BE2C (cell line): ENCODE measurements around the gene HECTD4.

Source experiments
- DNase-seq: peaks from one replicate; pipeline ENCODE4 v3.0.0-alpha.2; 2020
- H3K27me3 ChIP-seq: fragments of 250-450 bp; sonication (Bioruptor Pico); 2 replicates; pipeline ENCODE4 v1.5.1; 2020; ENCODE audit warnings: mild to moderate bottlenecking
- H3K36me3 ChIP-seq: fragments of 250-450 bp; sonication (Bioruptor Pico); 2 replicates; pipeline ENCODE4 v1.5.1; 2020; ENCODE audit warnings: mild to moderate bottlenecking
- H3K4me1 ChIP-seq: fragments of 250-450 bp; sonication (Bioruptor Pico); 2 replicates; pipeline ENCODE4 v1.5.1; 2020
- H3K4me3 ChIP-seq: 2 replicates; pipeline ENCODE4 v1.5.1; 2011; ENCODE audit warnings: low read depth, low read length
- H3K9me3 ChIP-seq: fragments of 250-450 bp; sonication (Bioruptor Pico); 2 replicates; pipeline ENCODE4 v1.5.1; 2020
- TF ChIP-seq, protein P1 (sequence below): IDR thresholded peaks from 2 replicates; pipeline ENCODE4 v1.5.1; 2012; ENCODE audit warnings: mild to moderate bottlenecking, low read depth, low read length

HECTD4 gene

DNA sequence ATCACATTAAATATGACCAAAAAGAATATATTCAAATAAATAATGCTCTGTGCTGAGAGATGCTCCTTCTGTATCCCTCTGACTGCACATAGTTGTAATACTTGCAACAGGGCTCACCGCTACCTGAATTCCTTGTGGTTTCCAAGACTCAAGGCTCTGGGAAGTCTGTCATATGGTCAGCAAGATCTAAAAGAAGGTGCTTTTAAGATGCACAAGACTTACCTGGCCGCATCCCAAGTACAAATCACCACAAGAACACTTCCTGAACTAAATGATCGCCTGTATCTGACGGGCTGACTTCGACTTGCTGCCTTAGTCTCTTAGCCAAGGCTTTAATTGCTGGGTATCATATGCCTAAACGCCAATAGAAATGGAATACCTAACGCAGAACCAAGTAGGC, 67.2 kb downstream of the HECTD4 start:
- TF ChIP-seq, protein P1, sequence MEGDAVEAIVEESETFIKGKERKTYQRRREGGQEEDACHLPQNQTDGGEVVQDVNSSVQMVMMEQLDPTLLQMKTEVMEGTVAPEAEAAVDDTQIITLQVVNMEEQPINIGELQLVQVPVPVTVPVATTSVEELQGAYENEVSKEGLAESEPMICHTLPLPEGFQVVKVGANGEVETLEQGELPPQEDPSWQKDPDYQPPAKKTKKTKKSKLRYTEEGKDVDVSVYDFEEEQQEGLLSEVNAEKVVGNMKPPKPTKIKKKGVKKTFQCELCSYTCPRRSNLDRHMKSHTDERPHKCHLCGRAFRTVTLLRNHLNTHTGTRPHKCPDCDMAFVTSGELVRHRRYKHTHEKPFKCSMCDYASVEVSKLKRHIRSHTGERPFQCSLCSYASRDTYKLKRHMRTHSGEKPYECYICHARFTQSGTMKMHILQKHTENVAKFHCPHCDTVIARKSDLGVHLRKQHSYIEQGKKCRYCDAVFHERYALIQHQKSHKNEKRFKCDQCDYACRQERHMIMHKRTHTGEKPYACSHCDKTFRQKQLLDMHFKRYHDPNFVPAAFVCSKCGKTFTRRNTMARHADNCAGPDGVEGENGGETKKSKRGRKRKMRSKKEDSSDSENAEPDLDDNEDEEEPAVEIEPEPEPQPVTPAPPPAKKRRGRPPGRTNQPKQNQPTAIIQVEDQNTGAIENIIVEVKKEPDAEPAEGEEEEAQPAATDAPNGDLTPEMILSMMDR = no peak
- peaks cover 8% of the 10 kb centered on the region for H3K36me3 ChIP-seq
- H3K27me3 ChIP-seq = no peaks in the 10 kb centered on the region
- no peaks in the 10 kb centered on the region for H3K4me1 ChIP-seq
- no peak overlapping the region for H3K4me3 ChIP-seq
- H3K9me3 ChIP-seq = no peaks in the 10 kb centered on the region
- no peak for DNase-seq

DNA sequence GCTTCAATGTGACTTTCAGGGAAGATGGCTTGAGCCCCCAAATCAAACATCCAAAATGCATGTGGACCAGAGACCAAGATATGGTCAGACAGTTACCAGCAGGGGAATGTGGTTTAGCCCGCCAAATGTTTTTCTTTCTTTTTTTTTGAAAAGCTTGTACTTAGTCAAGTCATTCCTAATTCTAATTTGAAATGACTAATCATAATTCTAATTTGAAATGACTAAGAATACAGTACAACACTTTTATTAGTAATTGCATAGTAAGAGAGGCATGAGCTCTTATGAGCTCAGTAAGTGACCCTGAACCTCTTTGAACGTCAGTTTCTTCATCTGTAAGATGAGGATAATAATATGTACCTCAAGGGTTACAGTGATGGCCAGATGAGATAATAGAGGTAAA, 72.4 kb downstream of the HECTD4 start:
- H3K36me3 ChIP-seq = peaks cover 21% of the 10 kb centered on the region
- H3K27me3 ChIP-seq = no peaks in the 10 kb centered on the region
- no peak for DNase-seq
- no peaks in the 10 kb centered on the region for H3K4me1 ChIP-seq
- H3K4me3 ChIP-seq = no peak overlapping the region
- no peaks in the 10 kb centered on the region for H3K9me3 ChIP-seq
- TF ChIP-seq, protein P1 = no peak

DNA sequence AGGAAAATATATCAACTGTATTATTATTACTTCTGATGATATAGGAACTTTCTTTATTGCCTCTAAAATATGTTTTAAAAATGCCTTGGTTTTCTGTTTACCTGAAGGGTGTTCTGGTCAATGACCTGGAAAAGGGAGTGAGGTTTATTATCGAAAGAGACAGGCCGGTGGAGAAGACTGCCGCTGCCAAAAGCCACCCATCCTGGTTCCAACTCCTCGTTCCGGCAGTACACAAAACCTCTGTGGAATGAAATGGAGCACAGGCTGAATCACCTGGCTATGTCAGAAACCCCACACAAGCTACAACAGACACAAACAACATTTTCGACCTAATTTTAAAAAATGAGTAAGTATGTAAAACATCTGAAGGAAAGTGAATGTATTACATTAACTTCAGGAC, 73.6 kb downstream of the HECTD4 start:
- no peak for DNase-seq
- Histone ChIP-seq H3K4me1 (no peaks in the 10 kb centered on the region), H3K36me3 (peaks cover 14% of the 10 kb centered on the region), H3K4me3 (no peak overlapping the region), H3K27me3 (no peaks in the 10 kb centered on the region), H3K9me3 (no peaks in the 10 kb centered on the region)
- TF ChIP-seq, protein P1 = no peak

DNA sequence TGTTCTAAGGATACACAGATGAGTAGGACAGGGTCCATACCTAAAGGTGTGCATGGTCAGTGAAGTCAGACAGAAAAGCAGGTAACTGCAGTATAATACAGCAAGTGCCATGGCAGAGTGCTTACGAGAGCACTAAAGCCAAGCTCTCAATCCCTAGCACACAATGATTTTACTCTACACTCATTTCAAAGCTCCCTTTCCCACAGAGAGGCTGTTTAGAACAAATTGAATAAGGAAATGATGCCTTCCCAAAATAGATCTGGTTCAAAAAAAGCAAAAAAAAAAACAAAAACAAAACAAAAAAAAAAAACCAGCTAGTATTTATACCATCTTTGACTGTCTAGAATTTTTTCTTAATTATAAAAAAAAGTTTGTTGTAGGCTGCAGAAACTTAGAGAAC, 74.1 kb downstream of the HECTD4 start:
- no peak overlapping the region for H3K4me3 ChIP-seq
- no peaks in the 10 kb centered on the region for H3K27me3 ChIP-seq
- peaks cover 16% of the 10 kb centered on the region for H3K36me3 ChIP-seq
- no peaks in the 10 kb centered on the region for H3K9me3 ChIP-seq
- DNase-seq = no peak
- TF ChIP-seq, protein P1 = no peak
- no peaks in the 10 kb centered on the region for H3K4me1 ChIP-seq

DNA sequence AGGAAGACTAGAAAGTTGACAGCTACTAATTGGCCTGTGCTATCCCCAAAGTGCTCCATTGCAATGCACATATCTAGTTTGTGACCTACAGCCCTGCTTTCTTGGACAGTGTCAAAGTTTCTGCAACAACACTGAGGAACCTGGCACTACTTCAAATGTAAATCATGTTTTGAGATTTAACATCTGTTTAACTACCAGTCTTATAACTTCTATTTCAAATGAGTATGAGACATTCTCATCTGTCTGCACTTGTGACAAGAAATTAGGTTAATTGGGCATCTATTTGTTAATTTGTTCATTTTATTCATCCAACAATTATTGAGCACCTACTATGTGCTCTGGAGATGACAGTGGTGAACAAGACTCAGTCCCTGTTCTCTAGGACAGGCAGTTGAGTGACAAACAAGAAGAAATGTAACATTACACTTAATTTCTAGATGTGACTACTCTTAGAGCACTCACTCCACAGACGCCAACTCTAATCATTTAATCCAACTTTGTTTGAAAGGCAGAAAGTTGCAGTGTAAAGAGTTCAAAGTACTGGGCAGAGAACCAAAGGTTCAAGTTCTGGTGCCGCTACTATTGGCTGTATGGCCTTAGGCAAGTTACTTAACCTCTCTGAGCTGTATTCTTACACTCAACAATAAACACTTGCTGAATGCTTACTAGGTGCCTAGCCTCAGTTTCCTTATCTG, 74.8 kb downstream of the HECTD4 start:
- H3K9me3 ChIP-seq = no peaks in the 10 kb centered on the region
- TF ChIP-seq, protein P1 = no peak
- no peak for DNase-seq
- no peaks in the 10 kb centered on the region for H3K4me1 ChIP-seq
- no peak overlapping the region for H3K4me3 ChIP-seq
- H3K27me3 ChIP-seq = no peaks in the 10 kb centered on the region
- H3K36me3 ChIP-seq = peaks cover 18% of the 10 kb centered on the region

DNA sequence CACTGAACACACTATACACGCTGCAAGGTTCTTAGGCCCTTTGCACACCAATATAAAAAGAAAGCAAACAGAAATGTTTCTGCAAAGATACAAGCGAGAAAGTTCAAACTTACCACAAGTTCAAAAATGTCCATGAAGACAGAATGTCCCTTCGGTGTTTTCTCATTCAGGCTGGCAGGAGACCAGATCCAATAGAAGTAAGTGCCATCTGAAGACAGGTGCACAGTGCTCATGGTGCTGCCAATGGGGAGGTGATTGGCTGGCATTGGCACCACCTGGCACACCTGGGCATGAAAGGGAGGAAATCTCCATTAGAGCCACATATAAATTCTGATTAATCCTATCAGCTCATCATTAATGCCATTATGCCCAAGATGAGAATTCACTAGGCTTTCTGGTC, 76.3 kb downstream of the HECTD4 start:
- Histone ChIP-seq H3K36me3 (peaks cover 18% of the 10 kb centered on the region), H3K9me3 (no peaks in the 10 kb centered on the region), H3K27me3 (no peaks in the 10 kb centered on the region), H3K4me3 (no peak overlapping the region), H3K4me1 (no peaks in the 10 kb centered on the region)
- no peak for DNase-seq
- TF ChIP-seq, protein P1 = no peak
